GM19395 (cell line): ENCODE data around the gene STKLD1.

Experiments used
- ATAC-seq: cut with Tn5 transposase; IDR thresholded peaks from one replicate; pipeline ENCODE4 v1.9.1; 2021; ENCODE audit warnings: mild to moderate bottlenecking, moderate library complexity; ENCODE audit not compliant: unreplicated experiment

STKLD1 gene

GRCh38 chr9:133344979-133345378 lies 31.2 kb upstream of the STKLD1 start:
- ATAC-seq: no peak

- no peak for ATAC-seq
Observed at GRCh38 chr9:133345596-133345995, 30.6 kb upstream of the STKLD1 start.

GRCh38 chr9:133346021-133346785 lies 30.0 kb upstream of the STKLD1 start:
- no peak for ATAC-seq

GRCh38 chr9:133347515-133347984 lies 28.6 kb upstream of the STKLD1 start:
- ATAC-seq: peak; percentile 30

GRCh38 chr9:133347985-133348717 lies 28.0 kb upstream of the STKLD1 start, which contains the start of the genes MED22 and RPL7A:
Gene MED22 (minus strand): TSS chr9:133348131. CDS start chr9:133346662, 1,469 bp downstream.
Gene RPL7A (plus strand): TSS chr9:133348218. CDS start chr9:133348244, 26 bp downstream.
- peak; percentile 77 for ATAC-seq

GRCh38 chr9:133348718-133349573 lies 27.2 kb upstream of the STKLD1 start:
- no peak for ATAC-seq

GRCh38 chr9:133349965-133350616 lies 26.1 kb upstream of the STKLD1 start:
- no peak for ATAC-seq

GRCh38 chr9:133351526-133351907 lies 24.6 kb upstream of the STKLD1 start:
- no peak for ATAC-seq

- no peak for ATAC-seq
Observed at GRCh38 chr9:133351908-133352634, 24.1 kb upstream of the STKLD1 start.

- no peak for ATAC-seq
Observed at GRCh38 chr9:133352635-133353340, 23.4 kb upstream of the STKLD1 start.

- no peak for ATAC-seq
Observed at GRCh38 chr9:133353548-133353947, 22.6 kb upstream of the STKLD1 start.

- ATAC-seq: no peak
Observed at GRCh38 chr9:133354766-133355165, 21.4 kb upstream of the STKLD1 start.

- ATAC-seq: peak; percentile 32
Observed at GRCh38 chr9:133355881-133356357, 20.2 kb upstream of the STKLD1 start.

GRCh38 chr9:133356391-133357091 lies 19.6 kb upstream of the STKLD1 start, which contains the start of the genes SURF1 and SURF2:
Gene SURF1 (minus strand): TSS chr9:133356487. CDS start chr9:133356453, 34 bp downstream.
Gene SURF2 (plus strand): TSS chr9:133356550. CDS start chr9:133356593, 43 bp downstream.
- peak; percentile 47 for ATAC-seq

- no peak for ATAC-seq
Observed at GRCh38 chr9:133357656-133358055, 18.5 kb upstream of the STKLD1 start.

- no peak for ATAC-seq
Observed at GRCh38 chr9:133359399-133360175, 16.6 kb upstream of the STKLD1 start.
